Stimulated activated CD4-positive, alpha-beta T cell treated with anti-CD3 and anti-CD28 coated beads, Interleukin-1b, Interleukin-23, amount 100 ng/mL, for 24 hours (primary cell): ENCODE measurements around the gene HPCAL1.

Source experiments
- DNase-seq, 4 experiments: peaks; one replicate each; pipeline ENCODE4 v3.0.0-alpha.2; 2020; ENCODE audit warnings: low read depth in 4 of 4, low spot score in 1 of 4

Gene HPCAL1

GRCh38 chr2:10368491-10369231 lies 66.0 kb downstream of the HPCAL1 start:
- no peak for DNase-seq

DNA sequence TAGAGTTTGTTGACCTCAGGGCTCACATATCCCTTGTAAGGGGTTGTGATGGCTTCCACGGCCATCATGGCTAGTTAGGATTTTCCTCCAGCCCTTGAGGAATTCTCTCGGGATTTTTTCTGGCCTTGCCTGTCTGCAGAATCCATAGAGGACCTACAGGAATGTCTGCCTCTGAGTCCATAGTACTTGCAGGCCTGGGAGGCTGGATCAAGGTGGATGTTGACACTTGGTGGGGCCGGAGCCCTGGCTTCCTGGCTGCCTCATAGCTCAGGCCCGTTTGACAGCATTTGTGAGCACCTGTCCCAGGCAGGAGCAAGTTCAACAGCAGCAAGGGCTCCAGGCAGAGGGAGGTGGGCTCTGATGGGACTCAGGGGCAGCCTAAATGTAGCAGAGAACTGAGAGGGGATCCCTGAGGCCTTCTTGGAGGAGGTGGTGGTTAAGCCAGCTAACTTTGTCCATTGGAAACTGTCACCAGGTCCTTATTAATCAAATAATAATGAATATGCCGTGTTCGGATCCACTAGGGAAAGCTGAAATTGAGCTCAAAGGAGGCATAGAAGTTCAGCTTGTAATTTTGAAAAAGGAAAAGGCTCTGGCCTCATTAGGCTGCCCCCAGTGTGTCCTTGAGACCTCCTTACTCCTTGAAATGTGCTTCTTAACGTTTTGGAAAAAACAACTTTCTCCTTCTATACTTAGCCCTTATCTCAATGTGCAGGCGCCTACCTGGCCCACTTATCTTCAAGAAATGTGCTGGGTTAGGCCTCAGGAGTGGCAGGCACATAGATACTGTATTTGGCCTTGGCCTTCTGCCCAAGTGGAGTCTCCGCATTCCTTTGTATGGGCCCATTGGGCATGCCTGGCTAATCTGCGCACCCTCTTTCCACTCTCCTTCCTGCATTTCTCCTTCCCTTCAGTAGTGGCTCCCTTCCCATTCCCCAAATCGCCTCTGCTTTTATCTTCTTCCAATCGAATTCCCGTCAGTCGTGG lies 66.9 kb downstream of the HPCAL1 start:
- no peak for DNase-seq

- no peak for DNase-seq
These were observed 67.7 kb downstream of the HPCAL1 start for GRCh38 chr2:10370390-10370789.

- no peak for DNase-seq
These were observed 68.2 kb downstream of the HPCAL1 start for GRCh38 chr2:10370895-10371294.

GRCh38 chr2:10371441-10372196 lies 68.9 kb downstream of the HPCAL1 start:
- DNase-seq, result no peak

DNA sequence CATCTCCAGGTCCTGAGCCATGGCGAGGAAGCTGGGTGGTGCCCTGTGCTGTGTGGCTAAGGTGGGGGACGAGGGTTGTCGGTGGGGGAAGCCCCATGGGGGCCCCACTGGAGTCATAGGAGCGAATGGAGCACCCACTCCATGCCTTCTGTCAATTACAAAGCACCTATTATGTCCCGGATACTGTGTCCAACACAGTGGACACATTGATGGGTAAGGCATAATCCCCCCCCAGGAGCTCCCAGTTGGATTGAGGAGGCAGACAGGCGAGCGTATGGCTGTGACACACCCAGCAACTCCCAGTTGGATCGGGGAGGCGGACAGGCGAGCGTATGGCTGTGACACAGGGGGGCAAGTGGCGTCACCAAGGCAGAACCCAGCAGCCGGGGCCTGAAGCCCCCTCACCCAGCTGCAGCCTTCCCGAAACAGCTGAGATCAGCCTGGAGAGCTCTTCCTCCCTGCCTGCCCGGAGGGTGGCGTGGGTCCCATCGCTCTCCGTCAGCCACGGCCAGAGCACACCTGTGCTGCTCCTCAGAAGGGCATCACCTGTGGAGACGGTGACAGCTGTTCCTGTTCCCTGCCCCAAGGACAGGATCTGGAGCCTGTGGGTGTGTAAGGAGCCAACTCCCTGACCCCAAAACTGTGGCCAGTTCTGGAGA lies 69.6 kb downstream of the HPCAL1 start:
- DNase-seq, result no peak

DNA sequence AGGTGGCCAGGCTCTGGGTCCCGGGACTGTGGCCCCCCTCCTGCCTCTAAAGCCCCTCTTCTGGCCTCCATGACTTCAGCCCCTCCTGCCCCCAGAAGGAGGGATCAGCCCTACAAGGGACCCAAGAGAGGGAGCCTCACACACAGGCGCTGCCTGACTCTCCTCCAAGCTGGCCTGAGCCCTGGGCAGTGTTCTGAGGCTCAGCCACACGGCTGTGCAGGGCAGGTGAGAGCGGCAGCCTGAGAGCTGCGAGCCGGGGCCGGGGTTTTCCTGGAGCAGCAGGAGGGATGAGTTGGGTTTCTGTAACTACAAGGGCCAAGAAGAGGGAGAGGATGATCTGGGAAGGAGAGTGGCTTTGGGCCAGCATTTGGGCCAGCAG lies 70.1 kb downstream of the HPCAL1 start:
- DNase-seq, result no peak

- DNase-seq, result no peak
These were observed 71.2 kb downstream of the HPCAL1 start for GRCh38 chr2:10373931-10374330.

DNA sequence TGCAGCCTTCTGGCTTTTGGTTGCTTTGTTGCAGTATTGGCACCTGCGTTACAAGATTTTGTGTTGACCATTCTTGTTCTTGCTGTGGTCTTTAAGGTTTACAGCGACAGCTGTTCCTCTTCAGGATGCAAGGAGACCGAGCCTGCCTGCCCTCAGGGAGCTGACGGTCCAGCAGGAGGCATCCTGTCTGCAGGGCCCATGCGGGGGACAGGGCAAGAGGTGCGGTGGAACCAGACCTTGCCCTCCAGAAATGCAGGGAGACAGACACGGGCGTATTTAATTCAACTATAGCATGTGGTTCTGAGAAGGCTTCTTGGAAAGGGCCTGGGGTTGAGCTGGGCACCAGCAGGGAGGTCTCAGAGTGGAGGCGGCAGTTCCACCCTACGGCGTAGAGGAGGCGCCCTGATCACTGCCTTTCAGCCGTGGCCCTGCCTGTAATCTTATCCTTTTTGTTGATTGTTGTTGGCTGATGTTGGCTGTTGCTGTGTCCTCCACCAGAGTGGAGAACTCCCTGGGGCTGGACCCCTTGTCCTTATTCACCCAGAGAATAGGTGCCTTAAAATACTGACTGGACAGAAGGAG lies 71.7 kb downstream of the HPCAL1 start:
- DNase-seq, result no peak

GRCh38 chr2:10375570-10376281 lies 73.0 kb downstream of the HPCAL1 start:
- no peak for DNase-seq

- no peak for DNase-seq
These were observed 74.5 kb downstream of the HPCAL1 start for GRCh38 chr2:10377052-10377746.

- DNase-seq, result no peak
These were observed 75.0 kb downstream of the HPCAL1 start for GRCh38 chr2:10377747-10378085.

GRCh38 chr2:10378189-10378588 lies 75.5 kb downstream of the HPCAL1 start:
- DNase-seq, result no peak

- DNase-seq, result no peak
These were observed 77.6 kb downstream of the HPCAL1 start for GRCh38 chr2:10380048-10380926.

DNA sequence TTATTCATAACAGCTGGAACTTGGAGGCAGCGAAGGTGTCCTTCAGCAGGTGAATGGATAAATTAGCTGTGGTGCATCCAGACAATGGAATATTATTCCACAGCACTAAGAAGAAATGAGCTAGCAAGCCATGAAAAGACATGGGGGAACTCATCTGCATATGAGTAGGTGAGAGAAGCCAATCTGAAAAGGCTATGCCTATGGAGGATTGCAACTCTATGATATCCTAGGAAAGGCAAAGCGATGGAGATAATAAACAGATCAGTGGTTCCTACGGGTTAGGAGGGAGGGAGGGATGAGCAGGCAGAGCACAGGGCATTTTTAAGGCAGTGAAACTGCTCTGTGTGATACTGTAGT lies 79.3 kb downstream of the HPCAL1 start:
- no peak for DNase-seq

- DNase-seq, result no peak
These were observed 79.8 kb downstream of the HPCAL1 start for GRCh38 chr2:10382354-10383061.

DNA sequence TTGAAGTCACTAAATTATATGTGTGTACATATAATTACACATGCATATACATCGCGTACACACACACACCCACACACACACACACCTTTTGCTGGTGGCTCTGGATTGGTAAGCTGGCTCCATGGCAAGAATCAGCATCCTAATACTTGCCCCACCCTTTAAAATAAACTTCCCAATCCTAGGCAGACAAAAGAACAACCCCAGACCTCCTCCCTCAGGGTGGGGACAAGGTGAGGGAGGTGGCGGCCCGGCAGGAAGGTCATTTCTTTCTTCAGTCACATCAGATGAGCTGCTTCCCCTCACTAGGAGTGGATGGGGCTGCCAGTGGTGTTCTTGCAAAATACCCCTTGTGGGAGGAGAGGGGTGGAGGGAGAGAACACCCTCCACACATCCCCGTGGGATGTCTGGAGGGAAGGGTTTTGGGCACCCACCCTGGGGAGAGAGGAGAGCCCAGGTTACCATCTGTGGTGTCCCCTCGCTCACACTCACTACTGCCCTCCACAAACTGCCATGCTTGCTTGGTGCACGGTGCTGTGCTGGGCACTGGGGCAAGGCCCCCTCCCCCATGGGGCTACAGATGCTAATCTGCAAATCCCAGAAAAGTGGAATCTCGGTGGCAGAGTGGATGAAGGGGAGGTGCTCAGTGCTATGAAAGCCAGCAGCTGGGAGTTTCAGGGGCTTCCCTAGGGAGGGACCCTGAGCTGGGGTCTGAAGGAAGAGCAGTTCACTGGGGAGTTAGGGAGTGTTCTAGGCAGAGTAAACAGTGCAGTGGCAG lies 81.4 kb downstream of the HPCAL1 start:
- DNase-seq, result no peak
